GM13977 (cell line): ENCODE measurements around the gene GTPBP10.

Experiments used
- DNase-seq: peaks from one replicate; pipeline ENCODE4 v3.0.0; 2012; ENCODE audit warnings: low spot score
- CTCF ChIP-seq: IDR thresholded peaks from 2 replicates; pipeline ENCODE4 v1.5.1; 2012; ENCODE audit warnings: mild to moderate bottlenecking, control low read depth; ENCODE audit not compliant: insufficient read depth; ENCODE audit errors: extremely low read depth, missing control alignments
- in situ Hi-C: fragments of 300-500 bp; cut with MboI; formaldehyde crosslinking; loops from one replicate; pipeline ENCODE4 v1.12.0; 2022; ENCODE audit warnings: low sequenced_read_pairs, low pct_unique_long_range_greater_than_20kb, mixed read lengths, inconsistent platforms; ENCODE audit not compliant: unreplicated experiment

Gene GTPBP10

GRCh38 chr7:90313907-90314306, 32.6 kb upstream of the GTPBP10 start:
- DNase-seq, result no peak
- in situ Hi-C loops, result no loop called here
- no peak for TF ChIP-seq CTCF

- in situ Hi-C loops, result no loop called here
- no peak for TF ChIP-seq CTCF
- no peak for DNase-seq
Measured at GRCh38 chr7:90320014-90320413, 26.5 kb upstream of the GTPBP10 start.

- DNase-seq, result peak; percentile 13
- in situ Hi-C loops, result no loop called here
- TF ChIP-seq CTCF, result no peak
Measured at GRCh38 chr7:90320418-90320800, 26.1 kb upstream of the GTPBP10 start.

- TF ChIP-seq CTCF, result no peak
- DNase-seq, result peak; percentile 22
- in situ Hi-C loops, result no loop called here
Measured at GRCh38 chr7:90320801-90321494, 25.6 kb upstream of the GTPBP10 start, which contains the start of gene FAM237B. TSS of gene FAM237B (minus strand) at chr7:90321304. CDS start at chr7:90319748, 1,556 bp downstream.

- no peak for DNase-seq
- TF ChIP-seq CTCF, result no peak
- in situ Hi-C loops, result no loop called here
Measured at GRCh38 chr7:90322837-90323236, 23.7 kb upstream of the GTPBP10 start.

- in situ Hi-C loops, result no loop called here
- no peak for DNase-seq
- TF ChIP-seq CTCF, result no peak
Measured at GRCh38 chr7:90326500-90326899, 20.0 kb upstream of the GTPBP10 start.
